ENCODE data around the gene ZNF688.

DNA sequence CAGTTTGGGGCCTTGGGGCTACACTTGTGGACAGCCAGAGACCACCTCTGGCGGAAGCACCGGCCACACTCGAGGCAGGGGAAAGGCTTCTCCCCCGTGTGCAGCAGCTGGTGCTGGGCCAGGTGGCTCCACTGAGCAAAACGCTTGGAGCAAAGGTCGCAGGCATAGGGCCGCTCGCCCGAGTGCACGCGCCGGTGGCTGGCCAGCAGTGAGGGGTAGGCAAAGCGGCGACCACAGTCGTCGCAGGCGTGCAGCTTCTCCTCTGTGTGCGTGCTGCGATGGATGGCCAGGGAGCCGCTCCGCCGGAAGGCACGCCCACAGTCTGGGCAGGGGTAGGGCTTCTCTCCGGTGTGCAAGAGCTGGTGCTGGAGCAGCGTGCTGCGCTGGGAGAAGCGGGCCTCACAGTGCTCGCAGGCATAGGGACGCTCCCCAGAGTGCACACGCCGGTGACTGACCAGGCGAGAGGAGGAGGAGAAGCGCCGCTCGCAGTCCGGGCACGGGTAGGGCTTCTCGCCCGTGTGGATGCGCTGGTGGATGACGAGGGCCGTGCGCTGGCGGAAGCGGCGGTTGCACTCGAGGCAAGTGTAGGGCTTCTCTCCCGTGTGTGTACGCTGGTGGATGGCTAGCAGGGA is 32.9 kb upstream of the ZNF688 start:
- TF ChIP-seq, protein P1, sequence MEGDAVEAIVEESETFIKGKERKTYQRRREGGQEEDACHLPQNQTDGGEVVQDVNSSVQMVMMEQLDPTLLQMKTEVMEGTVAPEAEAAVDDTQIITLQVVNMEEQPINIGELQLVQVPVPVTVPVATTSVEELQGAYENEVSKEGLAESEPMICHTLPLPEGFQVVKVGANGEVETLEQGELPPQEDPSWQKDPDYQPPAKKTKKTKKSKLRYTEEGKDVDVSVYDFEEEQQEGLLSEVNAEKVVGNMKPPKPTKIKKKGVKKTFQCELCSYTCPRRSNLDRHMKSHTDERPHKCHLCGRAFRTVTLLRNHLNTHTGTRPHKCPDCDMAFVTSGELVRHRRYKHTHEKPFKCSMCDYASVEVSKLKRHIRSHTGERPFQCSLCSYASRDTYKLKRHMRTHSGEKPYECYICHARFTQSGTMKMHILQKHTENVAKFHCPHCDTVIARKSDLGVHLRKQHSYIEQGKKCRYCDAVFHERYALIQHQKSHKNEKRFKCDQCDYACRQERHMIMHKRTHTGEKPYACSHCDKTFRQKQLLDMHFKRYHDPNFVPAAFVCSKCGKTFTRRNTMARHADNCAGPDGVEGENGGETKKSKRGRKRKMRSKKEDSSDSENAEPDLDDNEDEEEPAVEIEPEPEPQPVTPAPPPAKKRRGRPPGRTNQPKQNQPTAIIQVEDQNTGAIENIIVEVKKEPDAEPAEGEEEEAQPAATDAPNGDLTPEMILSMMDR (IDR thresholded peaks at IDR 0.05; ENCODE audit: insufficient read depth, low read depth, low read length) = no peak
- no peak for TF ChIP-seq EZH2 (IDR thresholded peaks at IDR 0.05; ENCODE audit: insufficient read depth, low read length)

All from astrocyte (in vitro differentiated cells and primary cell).